GM06990 (cell line): ENCODE data around the gene MYCL.

Source experiments
- DNase-seq: peaks from one replicate; pipeline ENCODE4 v3.0.0-alpha.2; 2011; ENCODE audit not compliant: insufficient read length; ENCODE audit errors: extremely low read depth
- H3K27me3 ChIP-seq: replicated peaks from 2 replicates; pipeline ENCODE4 v1.6.0; 2011; ENCODE audit warnings: low read length; ENCODE audit not compliant: control insufficient read depth, insufficient read depth
- H3K36me3 ChIP-seq: 2 replicates; pipeline ENCODE4 v1.5.1; 2011; ENCODE audit warnings: low read length; ENCODE audit not compliant: control insufficient read depth, insufficient read depth
- H3K4me3 ChIP-seq: replicated peaks from 2 replicates; pipeline ENCODE4 v1.5.1; 2011; ENCODE audit warnings: low read depth, mild to moderate bottlenecking, control low read depth, low read length
- CTCF ChIP-seq: IDR thresholded peaks from 2 replicates; pipeline ENCODE4 v1.5.1; 2011; ENCODE audit warnings: low read length, control low read depth, mild to moderate bottlenecking, inconsistent platforms; ENCODE audit not compliant: insufficient read depth, poor library complexity, severe bottlenecking

The MYCL gene

DNA sequence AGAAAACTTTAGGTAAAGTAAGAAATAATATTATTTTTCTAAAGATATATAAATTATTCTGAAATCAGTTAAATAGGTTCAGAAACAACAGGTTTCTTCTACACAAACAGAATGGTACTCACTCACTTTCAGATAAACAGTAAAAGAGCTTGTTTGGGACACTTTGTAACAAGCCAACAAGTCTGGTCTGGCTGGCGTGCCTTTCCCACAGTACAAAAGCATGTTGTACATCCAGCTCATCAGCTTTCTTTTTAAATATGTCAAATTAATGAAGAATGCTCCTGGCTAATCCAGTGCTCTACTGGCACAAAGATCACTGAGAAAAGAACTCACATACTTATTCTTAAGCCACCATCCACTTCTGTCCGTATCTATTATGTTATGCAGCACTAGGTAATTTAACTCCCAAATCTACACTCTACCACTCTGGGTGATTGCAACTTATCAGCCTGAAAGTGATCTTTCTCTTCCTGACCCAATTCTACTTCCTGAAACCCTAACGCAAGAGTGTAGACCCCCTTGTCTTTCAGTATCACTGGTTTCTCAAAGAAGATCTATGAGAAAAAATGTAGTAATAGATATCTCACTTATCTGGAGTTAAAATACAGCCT is 51.0 kb downstream of the MYCL start:
- Histone ChIP-seq H3K4me3 (no peak overlapping the region), H3K27me3 (no peaks in the 10 kb centered on the region), H3K36me3 (peaks cover 2% of the 10 kb centered on the region)
- DNase-seq = no peak
- no peak for TF ChIP-seq CTCF

- no peak overlapping the region for H3K4me3 ChIP-seq
- no peak for DNase-seq
- TF ChIP-seq CTCF = no peak
- H3K36me3 ChIP-seq = peaks cover 2% of the 10 kb centered on the region; the same call in 1 of the 2 replicates
- no peaks in the 10 kb centered on the region for H3K27me3 ChIP-seq
These were observed 52.5 kb downstream of the MYCL start for GRCh38 chr1:39849203-39849602.

- DNase-seq = no peak
- H3K4me3 ChIP-seq = no peak overlapping the region
- H3K36me3 ChIP-seq = peaks cover 2% of the 10 kb centered on the region; the same call in 1 of the 2 replicates
- H3K27me3 ChIP-seq = no peaks in the 10 kb centered on the region
- TF ChIP-seq CTCF = no peak
These were observed 53.8 kb downstream of the MYCL start for GRCh38 chr1:39847940-39848339.

DNA sequence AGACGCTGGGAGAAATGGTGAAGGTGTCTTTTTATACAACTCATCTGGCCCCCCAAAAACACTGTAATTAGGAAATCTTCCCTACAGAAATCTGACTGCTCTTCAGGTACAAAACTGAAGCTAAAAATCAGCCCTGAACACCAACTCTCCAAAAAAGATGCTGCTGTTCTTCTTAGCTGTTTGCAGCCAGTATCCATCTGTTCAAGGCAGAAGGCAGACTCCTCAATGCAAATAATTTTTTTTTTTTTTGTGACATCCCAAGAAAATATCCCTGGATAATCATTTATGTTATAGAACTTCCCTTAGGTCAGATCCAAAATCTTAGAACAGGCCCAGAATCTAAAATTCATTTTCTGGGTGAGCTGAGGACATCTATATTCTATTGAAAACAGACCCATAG is 54.9 kb downstream of the MYCL start:
- Histone ChIP-seq H3K27me3 (no peaks in the 10 kb centered on the region), H3K36me3 (peaks cover 2% of the 10 kb centered on the region; the same call in 1 of the 2 replicates), H3K4me3 (no peak overlapping the region)
- TF ChIP-seq CTCF = no peak
- no peak for DNase-seq

GRCh38 chr1:39845569-39846566 is 55.8 kb downstream of the MYCL start:
- peak; percentile 65 for DNase-seq
- Histone ChIP-seq H3K4me3 (no peak overlapping the region), H3K27me3 (no peaks in the 10 kb centered on the region), H3K36me3 (peaks cover 4% of the 10 kb centered on the region)
- TF ChIP-seq CTCF = no peak
